Adrenal gland (tissue), 12 donors: ENCODE measurements around the gene BCAS3. TPM values are rescaled to one million over a fixed set of nuclear protein-coding genes. Genes with fewer than 3 reads are reported as not detected.
A peak's percentile ranks its signal among the peaks of the same experiment; 100 is the strongest.

Source experiments
- DNase-seq, 7 donors: peaks; one replicate each; pipeline ENCODE4 v3.0.0-alpha.2; 2019 to 2020
- H3K27ac ChIP-seq, 5 donors: fragments of 200-600 bp; sonication (generic) in 4 of 5; 1 replicate in 3 of 5; 2 replicates in 2 of 5; pipeline versions ENCODE4 v1.5.1 to v1.8.0; 2016 to 2020; ENCODE audit warnings: mild to moderate bottlenecking in 1 of 5
- H3K27me3 ChIP-seq: fragments of 200-600 bp; 2 replicates; pipeline ENCODE4 v1.8.0; 2021
- H3K36me3 ChIP-seq, 2 donors: fragments of 200-600 bp; replicated peaks in 1 of 2; 1 replicate in 1 of 2; 2 replicates in 1 of 2; pipeline versions ENCODE4 v1.5.1 to v1.8.0; 2018 to 2022
- H3K4me1 ChIP-seq, 2 donors: fragments of 200-600 bp; replicated peaks in 1 of 2; 1 replicate in 1 of 2; 2 replicates in 1 of 2; pipeline versions ENCODE4 v1.5.1 to v1.8.0; 2018 to 2021
- H3K4me3 ChIP-seq, 4 donors: fragments of 200-600 bp; sonication (generic) in 3 of 4; one replicate each; pipeline ENCODE4 v1.5.1; 2016 to 2018
- H3K9me3 ChIP-seq, 3 donors: fragments of 200-600 bp; sonication (generic) in 1 of 3; replicated peaks in 1 of 3; 1 replicate in 2 of 3; 2 replicates in 1 of 3; pipeline versions ENCODE4 v1.5.1 to v1.8.0; 2016 to 2021
- CTCF ChIP-seq, 6 experiments: fragments of 450-650 bp in 4 of 6; fragments of 200-600 bp in 2 of 6; sonication (generic) in 1 of 6; IDR thresholded peaks; 1 replicate in 5 of 6; 2 replicates in 1 of 6; pipeline versions ENCODE4 v1.5.1 to v1.8.0; 2016 to 2021; ENCODE audit warnings: antibody characterized with exemption in 6 of 6, mild to moderate bottlenecking in 2 of 6, moderate library complexity in 1 of 6
- POLR2A ChIP-seq, 2 donors: fragments of 450-650 bp; IDR thresholded peaks; one replicate each; pipeline ENCODE4 v1.6.1; 2017; ENCODE audit warnings: antibody characterized with exemption in 2 of 2, mild to moderate bottlenecking in 2 of 2, moderate library complexity in 1 of 2
- WGBS, 4 donors: extraction: QIAGEN DNeasy Blood & Tissue Kit in 2 of 4; methylation state at CpG; one replicate each; pipeline versions ENCODE4 v1.1.5 to v1.1.7; 2013 to 2017; 5-methylcytosine and 5-hydroxymethylcytosine counted together
- intact Hi-C, 2 donors: fragments of 100-400 bp; cut with DNase I; formaldehyde crosslinking; loops; one replicate each; pipeline versions ENCODE4 v1.14.1 to v1.15.0; 2022 to 2023
- polyA plus RNA-seq, 3 donors: library from polyadenylated mRNA; stranded (reverse); fragments of 200-250 nt in 2 of 3; fragments of 350-450 nt in 1 of 3; fragmentation: Illumina TruSeq in 1 of 3; extraction: RNeasy Lipid Tissue Mini Kit (QIAGEN cat#74804) in 1 of 3; gene quantifications; one replicate each; pipeline ENCODE4 v1.2.3, GENCODE V29; 2013 to 2014
- total RNA-seq, 9 donors: library from RNA; depleted of rRNA in 4 of 9; stranded (reverse); fragments of >200 nt in 4 of 9; fragments of 120-200 nt in 1 of 9; fragmentation: NEBNext Ultra II Directional in 1 of 9; extraction: Animal tissue kit (Norgen Biotek cat#: 25700) in 1 of 9; gene quantifications; one replicate each; pipeline versions ENCODE4 v1.1.0 to v1.2.4, GENCODE V29; 2013 to 2023
- donor health status: healthy with polysubstance abuse.
- donor health status: Bipolar disorder and iron deficiency.
- donor health status: DM: yes; HTN: yes; CAD: no.
- donor health status: DM: no; HTN: no; CAD: no.
- donor health status: DM: no; HTN: no; CAD: no.
- donor health status: DM: yes; HTN: yes; CAD: no.

BCAS3 gene
- total and polyA plus RNA-seq, 12 donors, result 9.4 to 105 (median 29.0) TPM

- peak overlapping the region in 1 of 5 donors; percentile 38 for H3K27ac ChIP-seq
- intact Hi-C loops, result no loop called here
- no peaks in the 10 kb centered on the region for H3K36me3 ChIP-seq
- H3K27me3 ChIP-seq, result no peaks in the 10 kb centered on the region
- no peaks in the 10 kb centered on the region for H3K9me3 ChIP-seq
- no peaks in the 10 kb centered on the region for H3K4me1 ChIP-seq
- TF ChIP-seq POLR2A (IDR thresholded peaks at IDR 0.05), result no peak
- TF ChIP-seq CTCF (IDR thresholded peaks at IDR 0.05), result no peak
- H3K4me3 ChIP-seq, result no peak overlapping the region
- WGBS, 4 donors, result 50 to 53% (median 52%) methylated on average over 8 of the region's 8 CpGs
- DNase-seq, result no peak
These were observed 451.0 kb downstream of the BCAS3 start for GRCh38 chr17:61128661-61129115.

DNA sequence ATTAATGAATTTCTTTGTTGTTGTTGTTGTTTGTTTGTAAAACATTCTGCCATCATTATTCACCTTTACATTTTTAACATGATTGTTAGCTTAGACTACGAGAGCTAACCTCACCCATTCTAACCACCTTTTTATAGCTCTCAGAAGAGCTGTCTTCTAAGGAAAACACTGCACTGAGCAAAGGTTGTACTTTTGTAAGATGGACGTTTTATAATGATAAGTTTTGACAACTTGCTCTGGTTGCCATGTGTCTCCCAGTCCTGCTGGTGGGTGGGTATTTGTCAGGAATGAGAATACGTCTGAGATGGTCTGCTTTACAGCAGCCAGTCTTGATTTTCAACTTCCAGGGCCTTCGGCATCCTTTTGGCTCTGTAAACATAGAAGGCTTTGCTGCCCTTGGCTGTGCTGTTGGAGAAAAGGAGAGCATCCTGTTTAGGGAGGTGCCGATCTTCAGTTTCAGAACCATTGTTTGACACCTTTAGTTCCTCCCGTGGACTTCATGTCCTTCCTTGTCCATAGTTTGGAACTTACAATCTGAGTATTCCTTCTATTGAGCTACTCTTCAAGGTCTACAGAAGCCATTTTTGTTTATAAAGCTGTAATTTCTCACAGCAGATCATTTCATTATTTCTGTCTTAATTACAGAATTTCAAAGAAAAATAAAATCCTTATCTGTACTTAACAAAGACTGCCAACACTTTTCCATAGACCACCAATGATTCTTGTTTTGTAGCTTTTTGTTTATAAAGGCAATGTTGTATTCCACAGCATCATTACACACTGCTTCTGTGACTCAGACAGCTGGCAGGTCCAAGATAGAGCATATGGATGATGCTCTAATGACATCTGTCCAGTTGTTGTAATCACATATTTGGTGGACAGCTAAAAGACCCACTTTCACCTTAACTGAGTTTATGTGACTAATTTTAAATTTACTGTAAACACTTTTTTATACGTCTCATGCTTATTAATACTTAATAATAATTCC lies 451.9 kb downstream of the BCAS3 start:
- H3K27me3 ChIP-seq, result no peaks in the 10 kb centered on the region
- intact Hi-C loops, result no loop called here
- DNase-seq, result no peak
- H3K4me1 ChIP-seq, result no peaks in the 10 kb centered on the region
- TF ChIP-seq POLR2A (IDR thresholded peaks at IDR 0.05) (no peak), CTCF (IDR thresholded peaks at IDR 0.05) (no peak)
- H3K36me3 ChIP-seq, result no peaks in the 10 kb centered on the region
- H3K4me3 ChIP-seq, result no peak overlapping the region
- peak overlapping the region in 1 of 5 donors; percentile 38 for H3K27ac ChIP-seq
- no peaks in the 10 kb centered on the region for H3K9me3 ChIP-seq
- WGBS, 4 donors, result 76 to 86% (median 78%) methylated on average over 7 of the region's 7 CpGs

GRCh38 chr17:61130330-61130729 lies 452.7 kb downstream of the BCAS3 start:
- H3K4me1 ChIP-seq, result no peaks in the 10 kb centered on the region
- no peak for TF ChIP-seq POLR2A (IDR thresholded peaks at IDR 0.05)
- no peak for TF ChIP-seq CTCF (IDR thresholded peaks at IDR 0.05)
- H3K36me3 ChIP-seq, result no peaks in the 10 kb centered on the region
- H3K27ac ChIP-seq, result no peak overlapping the region
- 80 to 85% (median 84%) methylated on average over 4 of the region's 4 CpGs for WGBS, 4 donors
- no peak for DNase-seq
- no peak overlapping the region for H3K4me3 ChIP-seq
- intact Hi-C loops, result no loop called here
- no peaks in the 10 kb centered on the region for H3K27me3 ChIP-seq
- no peaks in the 10 kb centered on the region for H3K9me3 ChIP-seq

- WGBS, 4 donors, result 74 to 89% (median 77%) methylated on average over 2 of the region's 2 CpGs
- Histone ChIP-seq H3K27me3 (no peaks in the 10 kb centered on the region), H3K27ac (no peak overlapping the region), H3K4me1 (no peaks in the 10 kb centered on the region), H3K36me3 (no peaks in the 10 kb centered on the region), H3K9me3 (no peaks in the 10 kb centered on the region), H3K4me3 (no peak overlapping the region)
- no peak for DNase-seq
- intact Hi-C loops, result no loop called here
- TF ChIP-seq CTCF (IDR thresholded peaks at IDR 0.05) (no peak), POLR2A (IDR thresholded peaks at IDR 0.05) (no peak)
These were observed 453.9 kb downstream of the BCAS3 start for GRCh38 chr17:61131585-61131984.
